GM18505 (cell line): ENCODE results near the gene NGF.
"Not testable (repeated sequence)": the region's sequence is repeated elsewhere in the genome, so short reads cannot be mapped to it uniquely, and the experiment has no call there.

Source experiments
- ATAC-seq: cut with Tn5 transposase; IDR thresholded peaks from one replicate; pipeline ENCODE4 v1.9.1; 2021; ENCODE audit not compliant: unreplicated experiment
- POLR2A ChIP-seq: IDR thresholded peaks from 4 replicates; pipeline ENCODE4 v1.6.1; 2011; ENCODE audit warnings: borderline replicate concordance; ENCODE audit not compliant: insufficient read depth, insufficient read length; ENCODE audit errors: extremely low read depth

Gene NGF

GRCh38 chr1:115337633-115338456 is at the start of gene NGF:
TSS of gene NGF (minus strand) at chr1:115338249. CDS start at chr1:115286795, 51,454 bp downstream.
- ATAC-seq, result no peak
- no peak for TF ChIP-seq POLR2A

DNA sequence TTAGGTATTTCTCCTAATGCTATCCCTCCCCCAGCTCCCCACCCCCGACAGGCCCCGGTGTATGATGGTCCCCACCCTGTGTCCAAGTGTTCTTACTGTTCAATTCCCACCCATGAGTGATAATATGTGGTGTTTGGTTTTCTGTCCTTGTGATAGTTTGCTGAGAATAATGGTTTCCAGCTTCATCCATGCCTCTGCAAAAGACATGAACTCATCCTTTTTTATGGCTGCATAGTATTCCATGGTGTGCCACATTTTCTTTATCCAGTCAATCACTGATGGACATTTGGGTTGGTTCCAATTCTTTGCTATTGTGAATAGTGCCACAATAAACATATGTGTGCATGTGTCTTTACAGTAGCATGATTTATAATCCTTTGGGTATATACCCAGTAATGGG is 45.4 kb upstream of the NGF start:
- not testable (repeated sequence) for ATAC-seq

- ATAC-seq, result no peak
- TF ChIP-seq POLR2A, result no peak
Observed at GRCh38 chr1:115379943-115380342, 41.9 kb upstream of the NGF start.

DNA sequence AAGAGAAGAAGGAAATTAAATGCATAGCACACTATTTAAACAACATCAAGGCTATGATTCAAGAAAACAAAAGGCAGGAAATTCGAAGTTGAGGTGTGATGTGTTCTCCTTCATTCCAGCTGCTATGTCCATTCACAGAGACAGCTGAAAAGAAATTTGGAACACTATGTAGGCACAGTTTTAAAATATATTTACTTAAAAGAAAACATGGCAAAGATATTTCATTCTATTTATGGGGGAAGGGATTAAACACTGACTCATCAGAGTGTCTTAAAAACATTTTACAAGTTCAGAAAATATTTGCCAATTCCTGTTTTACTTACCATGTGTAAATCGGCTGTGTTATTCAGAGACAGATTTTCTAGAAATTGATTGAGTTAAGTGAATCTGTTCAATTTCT is 39.4 kb upstream of the NGF start:
- no peak for TF ChIP-seq POLR2A
- no peak for ATAC-seq

- no peak for ATAC-seq
- no peak for TF ChIP-seq POLR2A
Observed at GRCh38 chr1:115374598-115374997, 36.5 kb upstream of the NGF start.

- no peak for TF ChIP-seq POLR2A
- ATAC-seq, result no peak
Observed at GRCh38 chr1:115373305-115373704, 35.3 kb upstream of the NGF start.

- TF ChIP-seq POLR2A, result no peak
- no peak for ATAC-seq
Observed at GRCh38 chr1:115365738-115366137, 27.7 kb upstream of the NGF start.

DNA sequence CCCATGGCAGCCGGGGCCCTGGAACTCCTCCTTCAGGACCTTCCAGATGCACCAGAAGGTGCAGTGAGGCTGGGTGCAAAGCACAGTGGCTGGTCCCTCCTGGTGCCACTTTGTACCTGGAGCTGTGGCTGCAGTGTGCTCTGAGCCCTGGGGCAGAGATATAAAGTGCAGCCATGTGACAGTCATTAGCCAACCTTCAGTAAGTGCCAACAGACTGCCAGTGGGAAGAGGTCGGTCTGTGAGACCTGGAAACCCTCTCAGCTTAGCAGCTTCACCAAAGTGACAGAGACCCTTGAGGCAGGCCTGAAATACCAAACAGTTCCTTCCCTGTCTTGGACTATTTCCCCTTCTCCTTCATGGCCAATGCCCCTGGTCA is 26.7 kb upstream of the NGF start:
- ATAC-seq, result no peak
- no peak for TF ChIP-seq POLR2A

DNA sequence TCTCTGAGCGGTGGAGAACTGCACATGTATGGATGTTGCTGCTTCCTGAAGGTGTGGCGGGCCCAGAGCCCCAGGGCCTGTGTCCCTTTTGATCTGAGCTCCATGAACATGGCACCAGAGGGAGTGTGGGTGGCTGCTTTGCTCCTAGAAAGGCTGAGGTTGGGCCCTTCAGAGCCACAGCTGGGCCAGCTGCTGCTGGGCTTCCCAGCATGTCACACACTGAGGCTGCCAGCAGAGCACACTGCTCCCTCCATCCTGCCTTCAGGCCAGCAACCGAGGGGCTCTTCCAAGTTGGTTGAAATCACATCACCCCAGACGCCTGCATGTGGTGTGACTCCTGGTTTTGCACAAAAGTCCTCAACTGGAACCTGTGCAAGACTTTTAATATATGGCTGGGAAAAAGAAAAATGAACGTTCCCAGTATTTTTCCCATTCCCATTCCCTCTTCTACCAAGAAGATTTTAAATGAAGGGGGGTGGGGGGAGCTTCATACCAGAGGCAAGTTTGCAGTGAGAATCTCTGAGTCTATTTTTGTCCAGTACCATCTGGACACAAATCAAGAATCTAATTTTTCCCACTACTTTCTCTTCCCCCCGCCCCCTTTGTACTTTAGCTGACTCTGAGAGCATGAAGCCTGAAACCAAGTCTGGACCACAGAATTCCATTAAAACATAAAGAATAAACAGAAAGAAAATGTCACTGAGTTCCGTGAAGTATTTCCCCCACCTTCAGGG is 26.2 kb upstream of the NGF start:
- no peak for ATAC-seq
- TF ChIP-seq POLR2A, result no peak

GRCh38 chr1:115363171-115363570 is 25.1 kb upstream of the NGF start:
- TF ChIP-seq POLR2A, result no peak
- no peak for ATAC-seq

GRCh38 chr1:115360505-115361129 is 22.6 kb upstream of the NGF start:
- ATAC-seq, result not testable (repeated sequence)

DNA sequence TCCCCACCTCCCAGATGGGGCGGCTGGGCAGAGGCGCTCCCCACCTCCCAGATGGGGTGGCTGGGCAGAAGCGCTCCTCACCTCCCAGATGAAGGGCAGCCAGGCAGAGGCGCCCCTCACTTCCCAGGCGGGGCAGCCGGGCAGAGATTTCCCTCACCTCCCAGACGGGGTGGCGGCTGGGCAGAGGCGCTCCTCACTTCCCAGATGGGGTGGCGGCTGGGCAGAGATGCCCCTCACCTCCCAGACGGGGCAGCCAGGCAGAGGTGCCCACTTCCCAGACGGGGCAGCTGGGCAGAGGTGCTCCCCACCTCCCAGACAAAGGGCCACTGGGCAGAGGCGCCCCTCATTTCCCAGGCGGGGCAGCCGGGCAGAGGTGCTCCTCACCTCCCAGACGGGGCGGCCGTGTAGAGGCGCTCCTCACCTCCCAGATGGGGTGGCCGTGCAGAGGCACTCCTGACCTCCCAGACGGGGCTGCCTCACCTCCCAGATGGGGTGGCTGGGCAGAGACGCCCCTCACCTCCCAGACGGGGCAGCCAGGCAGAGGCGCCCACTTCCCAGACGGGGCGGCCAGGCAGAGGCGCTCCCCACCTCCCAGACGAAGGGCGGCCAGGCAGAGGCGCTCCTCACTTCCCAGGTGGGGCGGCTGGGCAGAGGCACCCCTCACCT is 21.9 kb upstream of the NGF start:
- not testable (repeated sequence) for ATAC-seq

DNA sequence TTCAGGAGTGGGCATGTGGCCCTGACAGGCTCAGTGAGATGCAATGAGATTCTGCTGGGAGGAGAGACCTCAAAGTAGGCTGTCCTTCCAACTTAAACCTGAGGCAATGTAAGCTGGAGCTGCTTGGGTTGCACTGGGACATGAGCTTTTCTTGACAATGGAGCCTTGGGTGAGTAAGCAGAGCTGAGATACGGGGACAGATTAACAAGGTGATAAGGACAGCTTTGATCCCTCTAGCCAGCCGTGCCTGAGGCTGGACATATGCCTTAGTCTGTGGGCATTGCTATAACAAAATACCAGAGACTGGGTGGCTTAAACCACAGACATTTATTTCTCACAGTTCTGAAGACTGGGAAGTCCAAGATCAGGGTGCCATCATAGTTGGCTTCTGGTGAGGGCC is 18.3 kb upstream of the NGF start:
- no peak for TF ChIP-seq POLR2A
- no peak for ATAC-seq

- TF ChIP-seq POLR2A, result no peak
- no peak for ATAC-seq
Observed at GRCh38 chr1:115355069-115355468, 17.0 kb upstream of the NGF start.
